NOMO-1 treated with dmso at 0.1 percent for 144 hours (cell line): ENCODE results near the gene RANBP3L.
A peak's percentile ranks its signal among the peaks of the same experiment; 100 is the strongest.
"Not testable (repeated sequence)": the region's sequence is repeated elsewhere in the genome, so short reads cannot be mapped to it uniquely, and the experiment has no call there.

Experiments used
- DNase-seq: peaks from one replicate; lab custom pipeline; 2025; ENCODE audit not compliant: unreplicated experiment; lab: John Stamatoyannopoulos, UW

The RANBP3L gene

GRCh38 chr5:36301858-36302603, at the start of gene RANBP3L:
Gene RANBP3L (minus strand): TSS chr5:36301902. CDS start chr5:36301416, 486 bp downstream.
- peak; percentile 57 for DNase-seq

GRCh38 chr5:36346896-36347690, 45.4 kb upstream of the RANBP3L start:
- no peak for DNase-seq

- DNase-seq, result no peak
Observed at GRCh38 chr5:36344899-36345298, 43.2 kb upstream of the RANBP3L start.

- not testable (repeated sequence) for DNase-seq
Observed at GRCh38 chr5:36341720-36342119, 40.0 kb upstream of the RANBP3L start.

GRCh38 chr5:36337597-36337996, 35.9 kb upstream of the RANBP3L start:
- DNase-seq, result no peak

- DNase-seq, result no peak
Observed at GRCh38 chr5:36334315-36334714, 32.6 kb upstream of the RANBP3L start.

- DNase-seq, result not testable (repeated sequence)
Observed at GRCh38 chr5:36332720-36333119, 31.0 kb upstream of the RANBP3L start.

GRCh38 chr5:36325196-36325595, 23.5 kb upstream of the RANBP3L start:
- DNase-seq, result no peak

GRCh38 chr5:36323926-36324781, 22.5 kb upstream of the RANBP3L start:
- no peak for DNase-seq

- DNase-seq, result no peak
Observed at GRCh38 chr5:36312953-36313672, 11.4 kb upstream of the RANBP3L start.

GRCh38 chr5:36311956-36312355, 10.3 kb upstream of the RANBP3L start:
- DNase-seq, result no peak

GRCh38 chr5:36310138-36310537, 8.4 kb upstream of the RANBP3L start:
- DNase-seq, result peak; percentile 5

- DNase-seq, result peak; percentile 58
Observed at GRCh38 chr5:36305571-36306326, 4.0 kb upstream of the RANBP3L start.

GRCh38 chr5:36304095-36304805, 2.5 kb upstream of the RANBP3L start:
- DNase-seq, result no peak

GRCh38 chr5:36300927-36301540, 668 bp downstream of the RANBP3L start:
- no peak for DNase-seq

GRCh38 chr5:36300191-36300926, 1.3 kb downstream of the RANBP3L start:
- no peak for DNase-seq

GRCh38 chr5:36298552-36298951, 3.1 kb downstream of the RANBP3L start:
- no peak for DNase-seq

GRCh38 chr5:36297653-36298052, 4.0 kb downstream of the RANBP3L start:
- DNase-seq, result no peak
